ENCODE measurements around the gene MTARC2. TPM values are rescaled to one million over a fixed set of nuclear protein-coding genes. Genes with fewer than 3 reads are reported as not detected.

MTARC2 gene
- polyA plus RNA-seq, 1 donor from 2014 or later, result not detected

GRCh38 chr1:220818421-220819173, 70.5 kb downstream of the MTARC2 start:
- Histone ChIP-seq H3K9ac (ENCODE audit: low read length) (no peak overlapping the region), H3K9me3 (ENCODE audit: low read length) (no peaks in the 10 kb centered on the region), H3K79me2 (replicated peaks; ENCODE audit: insufficient read depth, low read length) (no peaks in the 10 kb centered on the region), H3K27ac (ENCODE audit: low read length) (no peak overlapping the region), H4K20me1 (ENCODE audit: insufficient read depth) (no peaks in the 10 kb centered on the region), H3K4me2 (ENCODE audit: low read length) (no peak overlapping the region), H3K27me3 (ENCODE audit: insufficient read depth, low read depth, low read length) (no peaks in the 10 kb centered on the region), H3F3A (ENCODE audit: insufficient read depth, low read length, poor library complexity, severe bottlenecking) (no peaks in the 10 kb centered on the region), H3K9me2 (ENCODE audit: insufficient read depth, low read length) (no peaks in the 10 kb centered on the region), H3K36me3 (ENCODE audit: insufficient read depth, low read length) (no peaks in the 10 kb centered on the region), H3K4me3 (ENCODE audit: low read length) (no peak overlapping the region), H2AFZ (ENCODE audit: low read depth, low read length) (no peak overlapping the region)
- TF ChIP-seq EZH2 (IDR thresholded peaks at IDR 0.05; ENCODE audit: borderline replicate concordance, insufficient read depth, low read length, poor library complexity, severe bottlenecking), result no peak
- no peak for TF ChIP-seq SMC3 (conservative IDR thresholded peaks at IDR 0.05; ENCODE audit: poor library complexity)

GRCh38 chr1:220819467-220820026, 71.4 kb downstream of the MTARC2 start:
- no peaks in the 10 kb centered on the region for H3K79me2 ChIP-seq (replicated peaks; ENCODE audit: insufficient read depth, low read length)
- H3K9me2 ChIP-seq (ENCODE audit: insufficient read depth, low read length), result no peaks in the 10 kb centered on the region
- TF ChIP-seq POLR2AphosphoS5 (IDR thresholded peaks at IDR 0.05) (no peak), REST (IDR thresholded peaks at IDR 0.05; ENCODE audit: borderline replicate concordance) (no peak), EP300 (conservative IDR thresholded peaks at IDR 0.05; ENCODE audit: poor library complexity, severe bottlenecking) (no peak), EZH2 (IDR thresholded peaks at IDR 0.05; ENCODE audit: borderline replicate concordance, insufficient read depth, low read length, poor library complexity, severe bottlenecking) (no peak), TAF1 (IDR thresholded peaks at IDR 0.05; ENCODE audit: low read depth) (no peak), MXI1 (conservative IDR thresholded peaks at IDR 0.05; ENCODE audit: poor library complexity, severe bottlenecking) (no peak), RAD21 (conservative IDR thresholded peaks at IDR 0.05) (no peak), CTCF (IDR thresholded peaks at IDR 0.05; ENCODE audit: poor library complexity, severe bottlenecking) (no peak), SMC3 (conservative IDR thresholded peaks at IDR 0.05; ENCODE audit: poor library complexity) (no peak)
- no peaks in the 10 kb centered on the region for H3K36me3 ChIP-seq (ENCODE audit: insufficient read depth, low read length)
- no peaks in the 10 kb centered on the region for H3F3A ChIP-seq (ENCODE audit: insufficient read depth, low read length, poor library complexity, severe bottlenecking)
- H3K4me2 ChIP-seq (ENCODE audit: low read length), result no peak overlapping the region
- no peak overlapping the region for H2AFZ ChIP-seq (ENCODE audit: low read depth, low read length)
- no peaks in the 10 kb centered on the region for H3K9me3 ChIP-seq (ENCODE audit: low read length)
- H3K4me3 ChIP-seq (ENCODE audit: low read length), result no peak overlapping the region
- H3K27ac ChIP-seq (ENCODE audit: low read length), result no peak overlapping the region
- H3K27me3 ChIP-seq (ENCODE audit: insufficient read depth, low read depth, low read length), result no peaks in the 10 kb centered on the region
- H3K9ac ChIP-seq (ENCODE audit: low read length), result no peak overlapping the region
- H4K20me1 ChIP-seq (ENCODE audit: insufficient read depth), result no peaks in the 10 kb centered on the region
